Thymus (tissue), 11 donors: ENCODE results near the gene ENPP3. TPM values are rescaled to one million over a fixed set of nuclear protein-coding genes. Genes with fewer than 3 reads are reported as not detected.
"Not testable (repeated sequence)": the region's sequence is repeated elsewhere in the genome, so short reads cannot be mapped to it uniquely, and the experiment has no call there.

ENCODE experiments used
- DNase-seq, 9 donors: peaks; one replicate each; pipeline ENCODE4 v3.0.0-alpha.2; 2013; ENCODE audit warnings: low spot score in 9 of 9, low read depth in 6 of 9, missing footprints in 1 of 9
- H3K27ac ChIP-seq, 2 donors: one replicate each; pipeline ENCODE4 v1.5.1; 2013; ENCODE audit warnings: control low read depth in 1 of 2, low read depth in 1 of 2, low read length in 1 of 2, mild to moderate bottlenecking in 1 of 2, moderate library complexity in 1 of 2
- H3K27me3 ChIP-seq, 2 donors: one replicate each; pipeline ENCODE4 v1.5.1; 2013; ENCODE audit warnings: low read length in 1 of 2; ENCODE audit not compliant: control insufficient read depth in 2 of 2, insufficient read depth in 1 of 2
- H3K36me3 ChIP-seq, 2 donors: one replicate each; pipeline ENCODE4 v1.5.1; 2013; ENCODE audit warnings: low read length in 1 of 2, mild to moderate bottlenecking in 1 of 2, moderate library complexity in 1 of 2; ENCODE audit not compliant: control insufficient read depth in 2 of 2, insufficient read depth in 2 of 2
- H3K4me1 ChIP-seq, 2 donors: one replicate each; pipeline ENCODE4 v1.5.1; 2013; ENCODE audit warnings: low read length in 2 of 2; ENCODE audit not compliant: control insufficient read depth in 2 of 2, insufficient read depth in 2 of 2
- H3K4me3 ChIP-seq, 2 donors: one replicate each; pipeline ENCODE4 v1.5.1; 2013; ENCODE audit warnings: low read length in 2 of 2, control low read depth in 1 of 2, mild to moderate bottlenecking in 1 of 2
- H3K9me3 ChIP-seq, 2 donors: one replicate each; pipeline ENCODE4 v1.5.1; 2013; ENCODE audit warnings: low read length in 1 of 2, mild to moderate bottlenecking in 1 of 2; ENCODE audit not compliant: control insufficient read depth in 2 of 2, insufficient read depth in 1 of 2
- WGBS: extraction: QIAGEN DNeasy Blood & Tissue Kit; methylation state at CpG from one replicate; pipeline ENCODE4 v1.1.7; 2013; 5-methylcytosine and 5-hydroxymethylcytosine counted together
- polyA plus RNA-seq: library from polyadenylated mRNA; stranded (reverse); fragments of 200-250 nt; gene quantifications from one replicate; pipeline ENCODE4 v1.2.3, GENCODE V29; 2013
- total RNA-seq: library from RNA; stranded (reverse); fragments of 120-200 nt; gene quantifications from one replicate; pipeline ENCODE4 v1.2.4, GENCODE V29; 2013
- donor health status: healthy.

The ENPP3 gene
- total and polyA plus RNA-seq, 2 donors, result 4.4 to 50.5 TPM

DNA sequence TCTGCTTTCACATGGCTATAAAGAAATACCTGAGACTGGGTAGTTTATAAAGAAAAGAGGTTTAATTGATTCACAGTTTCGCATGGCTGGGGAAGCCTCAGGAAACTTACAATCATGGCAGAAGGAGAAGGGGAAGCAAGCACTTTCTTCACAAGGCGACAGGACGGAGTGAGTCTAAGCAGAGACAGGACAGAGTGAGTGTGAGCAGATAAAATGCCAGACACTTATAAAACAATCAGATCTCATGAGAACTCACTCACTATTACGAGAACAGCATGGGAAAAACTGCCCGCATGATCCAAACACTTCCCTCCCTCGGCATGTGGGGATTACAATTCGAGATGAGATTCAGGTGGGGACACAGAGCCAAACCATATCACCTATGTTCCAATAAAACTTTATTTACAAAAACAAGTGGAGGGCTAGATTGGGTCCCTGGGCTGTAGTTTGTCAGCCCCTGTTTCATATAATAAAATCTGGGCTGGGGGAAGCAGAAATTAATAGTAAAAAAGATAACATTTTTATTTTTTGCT lies 110.8 kb downstream of the ENPP3 start:
- WGBS, result 93% methylated on average over 7 of the region's 7 CpGs
- Histone ChIP-seq H3K27me3 (no peaks in the 10 kb centered on the region), H3K27ac (no peak overlapping the region), H3K4me3 (no peak overlapping the region), H3K36me3 (no peaks in the 10 kb centered on the region), H3K4me1 (no peaks in the 10 kb centered on the region), H3K9me3 (no peaks in the 10 kb centered on the region)
- no peak for DNase-seq

DNA sequence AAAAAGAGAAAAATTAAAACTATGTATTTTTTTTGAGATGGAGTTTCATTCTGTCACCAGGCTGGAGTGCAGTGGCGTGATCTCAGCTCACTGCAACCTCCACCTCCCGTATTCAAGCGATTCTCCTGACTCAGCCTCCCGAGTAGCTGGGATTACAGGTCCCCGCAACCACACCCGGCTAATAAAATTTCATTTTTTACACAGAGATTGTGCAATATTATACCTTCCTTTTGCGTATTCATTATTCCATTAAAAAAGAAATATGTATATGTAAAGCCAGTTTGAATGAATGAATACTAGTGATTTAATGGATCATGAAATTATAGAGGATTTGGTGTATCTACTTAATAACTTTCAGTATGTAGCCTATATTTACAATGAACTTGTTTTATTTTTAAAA lies 111.9 kb downstream of the ENPP3 start:
- Histone ChIP-seq H3K36me3 (no peaks in the 10 kb centered on the region), H3K9me3 (no peaks in the 10 kb centered on the region), H3K27ac (no peak overlapping the region), H3K4me1 (no peaks in the 10 kb centered on the region), H3K27me3 (no peaks in the 10 kb centered on the region), H3K4me3 (no peak overlapping the region)
- 97% methylated on average over 7 of the region's 7 CpGs for WGBS
- DNase-seq, result no peak

DNA sequence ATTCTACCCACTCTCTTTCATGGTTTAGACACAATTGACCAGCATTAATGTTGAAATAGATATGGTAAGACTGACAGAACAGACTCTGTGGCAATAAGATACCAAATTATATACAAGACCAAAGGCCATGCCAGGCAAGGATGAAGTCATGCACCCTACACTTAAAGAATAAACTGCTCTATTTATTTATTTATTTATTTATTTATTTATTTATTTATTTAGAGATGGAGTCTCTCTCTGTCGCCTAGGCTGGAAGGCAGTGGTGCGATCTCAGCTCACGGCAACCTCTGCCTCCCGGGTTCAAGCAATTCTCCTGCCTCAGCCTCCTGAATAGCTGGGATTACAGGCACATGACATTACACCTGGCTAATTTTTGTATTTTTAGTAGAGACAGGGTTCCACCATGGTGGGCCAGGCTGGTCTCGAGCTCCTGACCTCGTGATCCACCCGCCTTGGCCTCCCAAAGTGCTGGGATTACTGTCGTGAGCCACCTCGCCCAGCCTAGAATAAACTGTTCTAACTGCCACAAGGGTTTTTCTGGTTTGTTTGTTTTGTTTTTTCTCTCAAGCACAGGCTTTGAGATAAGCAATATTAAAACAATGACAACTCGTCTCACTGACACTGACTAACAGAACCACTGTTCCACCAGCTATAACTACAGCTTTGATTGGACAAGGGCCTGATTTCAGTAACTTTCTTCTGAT lies 114.1 kb downstream of the ENPP3 start:
- 97% methylated on average over 10 of the region's 10 CpGs for WGBS
- not testable (repeated sequence) for H3K27me3 ChIP-seq, H3K9me3 ChIP-seq, H3K4me3 ChIP-seq, H3K27ac ChIP-seq, H3K36me3 ChIP-seq, DNase-seq, H3K4me1 ChIP-seq

DNA sequence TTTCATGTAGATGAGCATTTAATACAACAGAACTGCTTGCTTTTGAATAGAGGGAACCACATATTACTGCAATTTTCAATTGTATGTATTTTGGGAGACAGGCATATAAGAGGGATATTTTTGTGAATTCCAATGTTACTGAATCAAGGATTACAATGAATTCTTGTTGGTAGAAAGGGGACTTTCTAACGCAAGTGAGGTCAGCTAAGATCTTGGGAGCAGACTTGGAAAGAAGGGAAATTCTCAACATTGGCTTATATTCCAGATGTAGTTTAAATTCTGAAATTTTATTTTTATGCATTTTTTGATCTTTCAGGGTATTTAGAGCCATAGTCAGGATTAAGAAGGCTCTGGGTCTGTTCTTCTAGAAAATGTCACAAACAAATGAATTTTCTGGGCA lies 117.0 kb downstream of the ENPP3 start:
- Histone ChIP-seq H3K4me1 (no peaks in the 10 kb centered on the region), H3K27me3 (no peaks in the 10 kb centered on the region), H3K9me3 (no peaks in the 10 kb centered on the region), H3K36me3 (no peaks in the 10 kb centered on the region), H3K4me3 (no peak overlapping the region), H3K27ac (no peak overlapping the region)
- DNase-seq, result no peak
- 98% methylated on average over 1 of the region's 1 CpG for WGBS

DNA sequence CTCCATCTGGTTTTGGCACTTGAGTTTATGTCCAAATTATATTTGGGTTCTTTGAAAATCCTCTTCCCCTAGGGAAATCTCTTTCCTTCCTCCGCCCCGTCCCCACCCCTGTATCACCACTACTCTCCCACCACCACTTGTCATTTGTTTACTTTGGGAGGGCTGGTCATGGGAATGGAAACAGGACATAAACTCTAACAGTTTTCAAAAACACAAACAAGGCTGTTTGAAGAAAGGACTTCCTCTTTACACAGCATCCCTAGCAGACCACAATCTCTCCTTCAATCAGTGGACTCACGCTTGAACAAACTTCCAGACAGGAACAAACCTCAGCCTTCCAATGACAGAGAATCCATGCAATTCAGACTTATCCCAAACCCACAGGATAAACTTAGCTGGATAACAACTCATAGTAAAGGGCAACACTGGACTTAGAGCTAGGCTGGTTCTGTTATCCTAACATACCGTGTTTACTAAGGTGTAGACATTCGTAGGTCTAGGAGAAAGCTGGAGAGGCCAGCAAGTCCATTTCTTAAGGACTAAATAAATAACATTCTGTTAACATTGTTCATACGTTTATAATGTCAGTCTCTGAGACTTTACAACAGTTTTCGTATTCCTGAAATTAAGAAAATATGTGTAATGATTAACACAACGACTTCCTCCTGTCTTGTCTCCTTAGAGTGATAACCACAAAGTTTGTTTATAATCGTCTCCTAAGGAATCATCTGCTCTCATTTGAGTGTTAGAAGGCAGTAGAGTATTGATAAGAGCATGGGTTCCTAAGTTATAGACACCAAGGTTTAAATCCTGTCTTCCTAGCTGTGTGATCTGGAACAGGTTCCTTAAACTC lies 117.8 kb downstream of the ENPP3 start:
- H3K4me1 ChIP-seq, result no peaks in the 10 kb centered on the region
- H3K9me3 ChIP-seq, result no peaks in the 10 kb centered on the region
- H3K27ac ChIP-seq, result no peak overlapping the region
- 58% methylated on average over 9 of the region's 9 CpGs for WGBS
- H3K4me3 ChIP-seq, result no peak overlapping the region
- no peak for DNase-seq
- H3K36me3 ChIP-seq, result no peaks in the 10 kb centered on the region
- no peaks in the 10 kb centered on the region for H3K27me3 ChIP-seq

DNA sequence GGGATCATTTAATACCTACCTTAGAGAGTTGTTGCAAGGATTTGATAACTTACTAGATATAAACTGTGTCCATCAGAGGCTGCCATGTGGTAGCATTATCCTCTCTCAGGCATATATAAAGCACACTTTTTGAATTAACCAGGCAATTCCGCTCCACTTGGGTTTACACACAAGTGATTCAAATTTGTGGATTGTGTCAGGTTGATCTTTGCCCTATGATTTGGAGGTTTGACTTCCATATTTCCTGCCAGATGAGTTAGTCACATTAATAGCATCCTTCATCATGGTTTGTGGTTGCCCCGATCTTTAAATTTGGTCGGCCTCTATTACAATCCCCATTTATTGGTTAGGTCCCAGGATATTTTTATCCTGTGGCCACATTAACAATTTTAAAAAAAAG lies 118.5 kb downstream of the ENPP3 start:
- no peak overlapping the region for H3K4me3 ChIP-seq
- 99% methylated on average over 3 of the region's 3 CpGs for WGBS
- H3K27me3 ChIP-seq, result no peaks in the 10 kb centered on the region
- H3K4me1 ChIP-seq, result no peaks in the 10 kb centered on the region
- no peak overlapping the region for H3K27ac ChIP-seq
- no peaks in the 10 kb centered on the region for H3K9me3 ChIP-seq
- DNase-seq, result no peak
- no peaks in the 10 kb centered on the region for H3K36me3 ChIP-seq

DNA sequence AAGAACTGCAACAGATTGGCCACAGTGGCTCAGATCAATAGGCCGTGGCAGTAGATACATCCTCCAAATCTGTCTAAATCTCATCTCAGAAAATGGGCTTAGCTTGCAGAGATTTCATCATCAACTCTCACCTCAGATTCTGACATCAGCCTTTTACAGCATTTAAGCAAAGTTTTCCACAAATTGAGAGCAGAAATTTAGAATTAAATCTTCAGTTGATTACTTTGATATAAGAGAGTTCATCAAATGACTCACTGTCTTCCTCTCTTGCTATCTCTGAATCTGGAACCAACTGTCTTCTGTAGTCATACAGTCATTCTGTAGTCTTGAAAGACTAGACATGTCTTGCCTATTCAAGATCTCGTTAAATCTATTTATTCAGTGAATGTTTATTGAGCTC lies 118.9 kb downstream of the ENPP3 start:
- no peaks in the 10 kb centered on the region for H3K27me3 ChIP-seq
- H3K27ac ChIP-seq, result no peak overlapping the region
- no peaks in the 10 kb centered on the region for H3K36me3 ChIP-seq
- DNase-seq, result no peak
- no peaks in the 10 kb centered on the region for H3K9me3 ChIP-seq
- H3K4me1 ChIP-seq, result no peaks in the 10 kb centered on the region
- WGBS, result 94% methylated on average over 2 of the region's 2 CpGs
- H3K4me3 ChIP-seq, result no peak overlapping the region

DNA sequence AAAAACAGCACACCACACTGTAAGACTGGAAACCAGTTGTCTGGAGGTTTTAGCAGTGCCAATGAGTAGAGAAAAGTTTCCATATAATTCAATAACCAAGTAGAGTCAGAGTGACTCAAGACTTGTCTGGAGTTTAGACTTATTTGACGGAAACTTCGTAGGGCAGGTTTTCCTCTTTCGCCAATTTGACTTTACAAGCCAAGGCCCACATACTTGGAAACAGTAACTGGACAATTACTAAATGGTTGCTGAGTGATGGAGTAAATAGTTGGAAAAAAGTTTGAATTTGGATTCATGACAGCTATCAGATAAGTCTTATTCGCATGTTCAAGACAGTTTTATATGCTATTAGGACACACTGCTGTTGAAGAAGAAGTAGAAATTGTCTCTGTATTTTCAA lies 121.8 kb downstream of the ENPP3 start:
- Histone ChIP-seq H3K9me3 (no peaks in the 10 kb centered on the region), H3K4me1 (no peaks in the 10 kb centered on the region), H3K27me3 (no peaks in the 10 kb centered on the region), H3K27ac (no peak overlapping the region), H3K4me3 (no peak overlapping the region), H3K36me3 (no peaks in the 10 kb centered on the region)
- no peak for DNase-seq
- WGBS, result 97% methylated on average over 4 of the region's 4 CpGs

DNA sequence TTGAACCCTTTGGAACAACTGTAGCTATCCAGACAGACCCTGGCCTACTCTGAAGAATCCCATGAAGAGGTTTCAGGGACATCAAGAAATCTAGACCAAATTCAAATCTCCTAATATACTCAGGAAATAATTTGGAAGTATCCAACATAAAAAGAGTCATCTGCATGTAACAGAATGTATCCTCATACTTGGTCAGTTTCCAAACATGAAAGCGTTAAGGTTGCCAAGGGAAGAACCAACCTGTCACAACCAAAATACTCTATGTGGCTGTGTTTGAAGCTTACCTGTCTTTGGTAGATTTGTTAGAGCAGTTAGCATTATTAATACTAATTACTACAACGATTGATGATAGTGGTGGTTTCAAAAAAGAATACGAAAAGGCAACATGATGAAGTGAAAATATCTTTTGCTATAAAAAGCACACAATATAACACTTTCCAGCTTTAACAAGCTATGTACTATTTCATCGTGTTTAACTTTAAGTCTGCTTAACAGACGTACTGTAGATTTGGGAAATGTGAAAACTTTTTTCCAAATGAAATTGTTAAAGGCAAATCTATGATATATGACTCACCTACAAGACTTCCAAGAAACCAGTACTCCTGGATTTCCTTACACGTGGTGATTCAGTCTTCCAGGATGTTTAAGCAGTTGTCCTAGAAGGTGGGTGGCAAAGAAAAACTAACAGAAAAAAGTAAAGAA lies 124.1 kb downstream of the ENPP3 start:
- WGBS, result 88% methylated on average over 6 of the region's 6 CpGs
- no peaks in the 10 kb centered on the region for H3K36me3 ChIP-seq
- H3K9me3 ChIP-seq, result no peaks in the 10 kb centered on the region
- H3K27ac ChIP-seq, result no peak overlapping the region
- no peak for DNase-seq
- no peaks in the 10 kb centered on the region for H3K27me3 ChIP-seq
- H3K4me3 ChIP-seq, result no peak overlapping the region
- H3K4me1 ChIP-seq, result no peaks in the 10 kb centered on the region
